Measurements from ENCODE around the gene MAP3K20. TPM values are rescaled to one million over a fixed set of nuclear protein-coding genes. Genes with fewer than 3 reads are reported as not detected.

Gene MAP3K20
- total and polyA plus RNA-seq, 2 of the 8 experiments (the other 6 are each of a cell fraction or from before 2014, with no cell fraction given): 3.1 to 11.1 TPM

DNA sequence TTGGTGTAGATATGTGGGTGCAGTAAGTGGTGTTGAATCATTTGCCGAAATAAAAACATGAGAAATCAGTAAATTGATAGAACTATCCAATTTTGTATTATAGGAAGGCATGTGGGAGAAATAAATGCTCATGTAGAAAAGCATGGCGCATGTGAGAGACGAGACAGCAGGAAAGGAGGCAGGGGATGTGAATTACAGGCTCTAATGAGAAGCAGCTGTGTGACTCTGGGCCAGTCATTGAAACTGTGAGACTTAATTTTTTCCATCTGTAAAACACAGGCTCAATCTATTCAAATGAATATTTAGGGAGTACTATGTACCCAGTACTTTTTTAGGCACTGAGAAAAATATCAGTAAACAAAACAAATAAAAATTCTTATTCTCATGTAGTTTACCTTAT lies 42.6 kb upstream of the MAP3K20 start:
- POLR2A ChIA-PET (ENCODE audit: partially characterized antibody): no interaction called here
- CTCF ChIA-PET (ENCODE audit: partially characterized antibody): interaction anchor here (1.0 to 11.7 kb wide), 3 partner anchors 11 to 180 kb away, joined by 3 to 227 read pairs (median 3); no protein-coding TSS in a partner anchor
- no peak for TF ChIP-seq SRF (IDR thresholded peaks at IDR 0.05; ENCODE audit: low read depth, low read length)
- TF ChIP-seq POLR2A (IDR thresholded peaks at IDR 0.05; ENCODE audit: control extremely low read depth in 1 of 2, low read depth in 2 of 2, low read length in 2 of 2): no peak
- no peak for TF ChIP-seq RFX5 (IDR thresholded peaks at IDR 0.05; ENCODE audit: borderline replicate concordance, low read depth, low read length)
- TF ChIP-seq EP300 (IDR thresholded peaks at IDR 0.05; ENCODE audit: borderline replicate concordance in 1 of 2, low read depth in 2 of 2, low read length in 2 of 2): no peak
- TF ChIP-seq RXRA (IDR thresholded peaks at IDR 0.05; ENCODE audit: insufficient read depth, low read depth, low read length): no peak
- TF ChIP-seq CTBP2 (IDR thresholded peaks at IDR 0.05; ENCODE audit: borderline replicate concordance, insufficient read depth, insufficient read length, low read length): no peak
- TF ChIP-seq SIN3A (conservative IDR thresholded peaks at IDR 0.05 in 1 of 2, IDR thresholded peaks at IDR 0.05 in 1 of 2; ENCODE audit: low read depth in 1 of 2, low read length in 2 of 2): no peak
- TF ChIP-seq, protein P1, sequence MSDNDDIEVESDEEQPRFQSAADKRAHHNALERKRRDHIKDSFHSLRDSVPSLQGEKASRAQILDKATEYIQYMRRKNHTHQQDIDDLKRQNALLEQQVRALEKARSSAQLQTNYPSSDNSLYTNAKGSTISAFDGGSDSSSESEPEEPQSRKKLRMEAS (IDR thresholded peaks at IDR 0.05): no peak
- no peak for TF ChIP-seq CHD2 (IDR thresholded peaks at IDR 0.05; ENCODE audit: low read length)
- no peak for TF ChIP-seq CEBPB (IDR thresholded peaks at IDR 0.05; ENCODE audit: low read depth, low read length)
- TF ChIP-seq CBX8 (IDR thresholded peaks at IDR 0.05; ENCODE audit: borderline replicate concordance, low read depth, low read length): no peak
- no peak for TF ChIP-seq SAP30 (IDR thresholded peaks at IDR 0.05; ENCODE audit: insufficient read depth, insufficient replicate concordance, low read length)
- no peak for TF ChIP-seq BACH1 (IDR thresholded peaks at IDR 0.05; ENCODE audit: low read length)
- no peak for TF ChIP-seq RBBP5 (IDR thresholded peaks at IDR 0.05; ENCODE audit: borderline replicate concordance, low read depth, low read length)
- no peak for TF ChIP-seq TBP (IDR thresholded peaks at IDR 0.05; ENCODE audit: low read depth, low read length)

More for the DNA sequence above, 42.6 kb upstream of the MAP3K20 start:
- H2BK15ac ChIP-seq (ENCODE audit: low read length): no peak overlapping the region
- H2BK5ac ChIP-seq (ENCODE audit: low read depth, low read length): no peak overlapping the region
- no peak overlapping the region for H2AFZ ChIP-seq (ENCODE audit: low read length)
- no peak overlapping the region for H3K27ac ChIP-seq (ENCODE audit: low read depth, low read length)
- no peaks in the 10 kb centered on the region for H4K20me1 ChIP-seq (replicated peaks in 1 of 2; ENCODE audit: control insufficient read depth in 1 of 2, insufficient read depth in 2 of 2, low read length in 2 of 2)
- no peaks in the 10 kb centered on the region for H3K36me3 ChIP-seq (ENCODE audit: control insufficient read depth in 2 of 4, insufficient read depth in 4 of 4, low read length in 3 of 4)
- H3K23ac ChIP-seq (ENCODE audit: insufficient read length): no peak overlapping the region
- no peaks in the 10 kb centered on the region for H3K79me1 ChIP-seq (ENCODE audit: low read depth, low read length)
- no peak overlapping the region for H2BK12ac ChIP-seq (ENCODE audit: low read depth, low read length)
- H3K56ac ChIP-seq (replicated peaks; ENCODE audit: insufficient read length, low read depth, low read length): no peak overlapping the region
- no peaks in the 10 kb centered on the region for H3K79me2 ChIP-seq (ENCODE audit: control insufficient read depth in 1 of 2, insufficient read depth in 2 of 2, low read length in 2 of 2)
- no peaks in the 10 kb centered on the region for H3K9me3 ChIP-seq (ENCODE audit: insufficient read depth in 2 of 2, low read depth in 1 of 2, low read length in 1 of 2)
- H3K4ac ChIP-seq (replicated peaks; ENCODE audit: insufficient read length, low read depth, low read length): no peak overlapping the region
- no peaks in the 10 kb centered on the region for H3K23me2 ChIP-seq (ENCODE audit: low read depth, low read length)
- no peak overlapping the region for H2BK20ac ChIP-seq (ENCODE audit: low read length)
- no peak overlapping the region for H2AK5ac ChIP-seq (ENCODE audit: low read depth, low read length)
- H3K4me3 ChIP-seq (ENCODE audit: extremely low read depth in 1 of 4, insufficient read depth in 2 of 4, low read depth in 3 of 4, low read length in 4 of 4): no peak overlapping the region
- FAIRE-seq (no peak), DNase-seq (ENCODE audit: low read depth in 1 of 2, low spot score in 2 of 2) (no peak)
- no peak overlapping the region for H4K91ac ChIP-seq (replicated peaks; ENCODE audit: insufficient read length, low read length)
- H3K27me3 ChIP-seq (replicated peaks in 1 of 4; ENCODE audit: control insufficient read depth in 3 of 4, extremely low read depth in 1 of 4, insufficient read depth in 3 of 4, low read length in 3 of 4): no peaks in the 10 kb centered on the region
- no peak overlapping the region for H3K18ac ChIP-seq (ENCODE audit: extremely low read depth, low read length)
- H3K4me2 ChIP-seq (ENCODE audit: insufficient read depth in 1 of 2, low read depth in 2 of 2, low read length in 2 of 2): no peak overlapping the region
- no peak overlapping the region for H4K5ac ChIP-seq (ENCODE audit: insufficient read length, low read depth, low read length)
- no peak overlapping the region for H3K14ac ChIP-seq (ENCODE audit: insufficient read length)
- H2BK120ac ChIP-seq (replicated peaks; ENCODE audit: low read depth, low read length): no peak overlapping the region
- 80% methylated on average over 3 of the region's 3 CpGs; no CpG with 5 or more reads in 1 of the 2 experiments for WGBS, 2 experiments (ENCODE audit: extremely low coverage in 1 of 2, insufficient coverage in 1 of 2, insufficient read length in 1 of 2, insufficient replicate concordance in 2 of 2, low coverage in 1 of 2, low lambda C conversion rate in 2 of 2, missing lambda C conversion rate in 1 of 2)
- H3K9ac ChIP-seq (replicated peaks in 1 of 4; ENCODE audit: extremely low read depth in 1 of 4, low read depth in 3 of 4, low read length in 3 of 4): no peak overlapping the region
- no peak overlapping the region for H4K8ac ChIP-seq (ENCODE audit: extremely low read depth, insufficient read depth, low read length)
- no peaks in the 10 kb centered on the region for H3K4me1 ChIP-seq (replicated peaks in 1 of 4; ENCODE audit: control insufficient read depth in 3 of 4, insufficient read depth in 4 of 4, low read length in 3 of 4)

Data from H1 (cell line).